ENCODE measurements around the gene AGAP1. TPM values are rescaled to one million over a fixed set of nuclear protein-coding genes. Genes with fewer than 3 reads are reported as not detected.

The AGAP1 gene
- total RNA-seq, 1 donor, result 12.3 TPM

GRCh38 chr2:235926229-235926628 lies 432.4 kb downstream of the AGAP1 start:
- no peak for DNase-seq (ENCODE audit: low read depth)
- TF ChIP-seq CTCF (IDR thresholded peaks at IDR 0.05; ENCODE audit: insufficient read depth, low read length), result no peak
- H3K4me3 ChIP-seq (ENCODE audit: low read depth, low read length), result no peak overlapping the region

DNA sequence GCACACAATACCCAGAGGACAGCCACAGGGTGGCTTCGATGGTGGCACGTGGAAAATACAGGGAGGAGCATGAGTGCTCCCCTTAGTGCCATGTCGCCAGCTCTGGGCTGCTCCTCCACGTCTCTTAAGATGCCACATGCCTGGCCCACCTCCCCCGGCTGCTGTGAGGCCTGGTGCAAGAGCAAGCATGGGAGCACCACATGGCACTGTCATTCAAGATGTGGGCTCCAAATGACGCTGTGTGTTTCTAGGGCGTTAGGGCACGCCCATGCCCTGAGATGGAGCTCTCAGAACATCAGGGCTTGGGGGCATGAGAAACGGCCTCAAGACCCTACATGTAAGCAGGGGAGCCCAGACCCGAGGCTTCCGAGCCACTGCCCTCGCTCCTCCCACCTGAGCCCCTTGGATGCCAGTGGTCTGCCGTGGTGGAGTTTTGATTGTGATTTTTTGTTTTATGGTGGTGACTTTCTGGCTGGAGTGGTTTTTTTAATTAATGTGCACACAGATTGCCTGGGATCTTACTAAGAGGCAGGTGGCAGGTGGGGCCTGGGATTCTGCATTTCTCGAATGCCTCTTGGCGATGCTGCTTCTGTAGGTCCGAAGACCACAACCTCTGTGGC lies 435.0 kb downstream of the AGAP1 start:
- no peak for DNase-seq (ENCODE audit: low read depth)
- no peak for TF ChIP-seq CTCF (IDR thresholded peaks at IDR 0.05; ENCODE audit: insufficient read depth, low read length)
- H3K4me3 ChIP-seq (ENCODE audit: low read depth, low read length), result no peak overlapping the region

GRCh38 chr2:235930701-235931100 lies 436.9 kb downstream of the AGAP1 start:
- H3K4me3 ChIP-seq (ENCODE audit: low read depth, low read length), result no peak overlapping the region
- DNase-seq (ENCODE audit: low read depth), result no peak
- TF ChIP-seq CTCF (IDR thresholded peaks at IDR 0.05; ENCODE audit: insufficient read depth, low read length), result no peak

GRCh38 chr2:235931676-235932075 lies 437.8 kb downstream of the AGAP1 start:
- no peak overlapping the region for H3K4me3 ChIP-seq (ENCODE audit: low read depth, low read length)
- no peak for TF ChIP-seq CTCF (IDR thresholded peaks at IDR 0.05; ENCODE audit: insufficient read depth, low read length)
- no peak for DNase-seq (ENCODE audit: low read depth)

DNA sequence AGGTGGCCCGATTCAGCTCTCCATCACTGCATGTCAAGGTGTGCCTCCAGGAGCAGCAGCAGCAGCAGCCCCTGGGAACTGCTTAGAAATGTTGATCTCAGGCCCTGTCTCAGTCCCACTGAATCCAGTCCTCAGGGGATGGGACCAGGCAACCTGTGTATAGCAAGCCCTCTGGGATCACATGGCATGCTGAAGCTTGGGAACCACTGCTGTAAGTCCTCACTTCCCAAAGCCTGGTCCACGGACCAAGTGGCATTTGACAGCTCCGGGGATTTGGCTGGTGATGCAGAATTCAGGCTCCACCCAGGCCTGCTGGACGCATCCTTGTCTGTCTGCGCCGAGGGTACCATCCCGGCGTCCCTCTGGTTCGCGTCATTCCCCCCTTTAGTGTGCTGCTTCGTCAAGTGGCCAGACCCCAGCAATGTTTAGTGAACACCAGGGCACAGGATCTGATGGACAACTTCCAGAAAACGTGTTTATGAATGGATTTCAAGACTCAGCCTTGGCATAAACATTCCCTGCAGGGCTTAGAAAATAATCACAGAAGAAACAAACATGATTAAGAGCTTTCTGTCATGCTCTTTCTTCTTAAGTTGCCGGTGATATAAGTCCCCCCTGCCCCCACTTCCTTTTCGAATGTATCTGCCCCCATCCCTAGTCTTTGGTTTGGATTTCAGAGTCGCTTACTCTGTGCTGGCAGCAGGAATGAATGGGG lies 440.4 kb downstream of the AGAP1 start:
- no peak for DNase-seq (ENCODE audit: low read depth)
- no peak overlapping the region for H3K4me3 ChIP-seq (ENCODE audit: low read depth, low read length)
- TF ChIP-seq CTCF (IDR thresholded peaks at IDR 0.05; ENCODE audit: insufficient read depth, low read length), result no peak

GRCh38 chr2:235934774-235935484 lies 441.1 kb downstream of the AGAP1 start:
- DNase-seq (ENCODE audit: low read depth), result no peak
- no peak for TF ChIP-seq CTCF (IDR thresholded peaks at IDR 0.05; ENCODE audit: insufficient read depth, low read length)
- no peak overlapping the region for H3K4me3 ChIP-seq (ENCODE audit: low read depth, low read length)
